ENCODE measurements around the gene NDUFS1. TPM values are rescaled to one million over a fixed set of nuclear protein-coding genes. Genes with fewer than 3 reads are reported as not detected.
"Not testable (repeated sequence)": the region's sequence is repeated elsewhere in the genome, so short reads cannot be mapped to it uniquely, and the experiment has no call there.

Gene NDUFS1
- total RNA-seq, 1 donor from 2014 or later: 47.3 TPM

GRCh38 chr2:206143451-206143850 is 15.8 kb downstream of the NDUFS1 start:
- DNase-seq: no peak
- no peaks in the 10 kb centered on the region for H3K4me1 Mint-ChIP-seq
- no peak overlapping the region for H3K4me3 Mint-ChIP-seq
- no peaks in the 10 kb centered on the region for H3K9me3 Mint-ChIP-seq
- POLR2A ChIA-PET: interaction anchor here (1.2 kb wide), 1 partner anchor 20 kb away, joined by 5 read pairs; no protein-coding TSS in a partner anchor
- ATAC-seq (ENCODE audit: low read depth): no peak
- peaks cover 77% of the 10 kb centered on the region for H3K36me3 Mint-ChIP-seq (ENCODE audit: low read depth)
- no peak for TF ChIP-seq CTCF (IDR thresholded peaks at IDR 0.05)
- H3K27me3 Mint-ChIP-seq: no peaks in the 10 kb centered on the region
- CTCF ChIA-PET: no interaction called here
- intact Hi-C loops (cut with micrococcal nuclease): no loop called here
- no peak overlapping the region for H3K27ac Mint-ChIP-seq

- ChIA-PET CTCF (no interaction called here), POLR2A (no interaction called here)
- H3K27me3 Mint-ChIP-seq: no peaks in the 10 kb centered on the region
- no peak for DNase-seq
- H3K36me3 Mint-ChIP-seq (ENCODE audit: low read depth): peaks cover 52% of the 10 kb centered on the region
- no peak for TF ChIP-seq CTCF (IDR thresholded peaks at IDR 0.05)
- H3K4me3 Mint-ChIP-seq: no peak overlapping the region
- no peaks in the 10 kb centered on the region for H3K4me1 Mint-ChIP-seq
- intact Hi-C loops (cut with micrococcal nuclease): no loop called here
- H3K9me3 Mint-ChIP-seq: no peaks in the 10 kb centered on the region
- H3K27ac Mint-ChIP-seq: no peak overlapping the region
- no peak for ATAC-seq (ENCODE audit: low read depth)
These were observed 31.6 kb downstream of the NDUFS1 start for GRCh38 chr2:206127656-206128055.

GRCh38 chr2:206125901-206126300 is 33.3 kb downstream of the NDUFS1 start:
- Mint-ChIP-seq H3K36me3 (ENCODE audit: low read depth) (peaks cover 61% of the 10 kb centered on the region), H3K27me3 (no peaks in the 10 kb centered on the region), H3K4me3 (no peak overlapping the region), H3K4me1 (no peaks in the 10 kb centered on the region), H3K9me3 (peaks cover 4% of the 10 kb centered on the region), H3K27ac (no peak overlapping the region)
- ChIA-PET CTCF (no interaction called here), POLR2A (no interaction called here)
- intact Hi-C loops (cut with micrococcal nuclease): no loop called here
- TF ChIP-seq CTCF (IDR thresholded peaks at IDR 0.05): no peak
- ATAC-seq (ENCODE audit: low read depth) (no peak), DNase-seq (no peak)

- H3K4me3 Mint-ChIP-seq; intact Hi-C loops (cut with micrococcal nuclease); CTCF ChIA-PET: not testable (repeated sequence)
These were observed 36.7 kb downstream of the NDUFS1 start for GRCh38 chr2:206122569-206122968.

GRCh38 chr2:206116278-206116677 is 43.0 kb downstream of the NDUFS1 start:
- H3K27me3 Mint-ChIP-seq: no peaks in the 10 kb centered on the region
- DNase-seq: no peak
- H3K27ac Mint-ChIP-seq: no peak overlapping the region
- POLR2A ChIA-PET: no interaction called here
- no peak for TF ChIP-seq CTCF (IDR thresholded peaks at IDR 0.05)
- peaks cover 10% of the 10 kb centered on the region for H3K9me3 Mint-ChIP-seq
- ATAC-seq (ENCODE audit: low read depth): no peak
- CTCF ChIA-PET: no interaction called here
- no peaks in the 10 kb centered on the region for H3K4me1 Mint-ChIP-seq
- intact Hi-C loops (cut with micrococcal nuclease): no loop called here
- peaks cover 33% of the 10 kb centered on the region for H3K36me3 Mint-ChIP-seq (ENCODE audit: low read depth)
- no peak overlapping the region for H3K4me3 Mint-ChIP-seq

More at GRCh38 chr2:206122569-206122968, 36.7 kb downstream of the NDUFS1 start:
- H3K27ac Mint-ChIP-seq; H3K9me3 Mint-ChIP-seq; H3K27me3 Mint-ChIP-seq; POLR2A ChIA-PET; H3K4me1 Mint-ChIP-seq; ATAC-seq (ENCODE audit: low read depth); DNase-seq: not testable (repeated sequence)
- peaks cover 58% of the 10 kb centered on the region for H3K36me3 Mint-ChIP-seq (ENCODE audit: low read depth)

- H3K4me1 Mint-ChIP-seq: no peaks in the 10 kb centered on the region
These were observed 44.1 kb downstream of the NDUFS1 start for GRCh38 chr2:206115026-206115578.

More at GRCh38 chr2:206115026-206115578, 44.1 kb downstream of the NDUFS1 start:
- peaks cover 21% of the 10 kb centered on the region for H3K36me3 Mint-ChIP-seq (ENCODE audit: low read depth)
- DNase-seq: no peak
- intact Hi-C loops (cut with micrococcal nuclease): no loop called here
- POLR2A ChIA-PET: no interaction called here
- CTCF ChIA-PET: no interaction called here
- H3K27ac Mint-ChIP-seq: no peak overlapping the region
- H3K9me3 Mint-ChIP-seq: peaks cover 6% of the 10 kb centered on the region
- TF ChIP-seq CTCF (IDR thresholded peaks at IDR 0.05): no peak
- H3K4me3 Mint-ChIP-seq: no peak overlapping the region
- H3K27me3 Mint-ChIP-seq: no peaks in the 10 kb centered on the region
- no peak for ATAC-seq (ENCODE audit: low read depth)
